Vagina (tissue), 2 donors: ENCODE measurements around the gene OR10J4. TPM values are rescaled to one million over a fixed set of nuclear protein-coding genes. Genes with fewer than 3 reads are reported as not detected.
"Not testable (repeated sequence)": the region's sequence is repeated elsewhere in the genome, so short reads cannot be mapped to it uniquely, and the experiment has no call there.

Source experiments
- DNase-seq, 2 donors: peaks; one replicate each; pipeline ENCODE4 v3.0.0-alpha.2; 2017; ENCODE audit errors: extremely low spot score in 2 of 2
- H3K27ac ChIP-seq: fragments of 200-600 bp; sonication (generic); one replicate; pipeline ENCODE4 v1.5.1; 2019
- H3K27me3 ChIP-seq: fragments of 200-600 bp; sonication (generic); one replicate; pipeline ENCODE4 v1.5.1; 2019
- H3K36me3 ChIP-seq, 2 donors: fragments of 200-600 bp; sonication (generic); one replicate each; pipeline ENCODE4 v1.5.1; 2017 to 2019
- H3K4me1 ChIP-seq: fragments of 200-600 bp; sonication (generic); one replicate; pipeline ENCODE4 v1.5.1; 2019
- H3K4me3 ChIP-seq, 2 donors: fragments of 200-600 bp; sonication (generic); 1 replicate in 1 of 2; 2 replicates in 1 of 2; pipeline ENCODE4 v1.5.1; 2016 to 2019
- H3K9me3 ChIP-seq: fragments of 200-600 bp; sonication (generic); one replicate; pipeline ENCODE4 v1.5.1; 2019
- CTCF ChIP-seq, 3 experiments: fragments of 450-650 bp in 2 of 3; fragments of 200-600 bp in 1 of 3; sonication (generic) in 1 of 3; IDR thresholded peaks; one replicate each; pipeline ENCODE4 v1.5.1; 2017 to 2019; ENCODE audit warnings: antibody characterized with exemption in 3 of 3, mild to moderate bottlenecking in 2 of 3, moderate library complexity in 2 of 3
- POLR2A ChIP-seq, 2 donors: fragments of 450-650 bp; IDR thresholded peaks; one replicate each; pipeline ENCODE4 v1.6.1; 2017; ENCODE audit warnings: antibody characterized with exemption in 2 of 2, mild to moderate bottlenecking in 2 of 2, moderate library complexity in 2 of 2
- POLR2AphosphoS5 ChIP-seq, 2 donors: sonication (generic); formaldehyde crosslinking; IDR thresholded peaks; one replicate each; pipeline ENCODE4 v1.9.0; 2017; ENCODE audit warnings: antibody characterized with exemption in 2 of 2, mild to moderate bottlenecking in 2 of 2, low read depth in 1 of 2; ENCODE audit not compliant: insufficient read depth in 1 of 2
- intact Hi-C: fragments of 100-400 bp; cut with DNase I; formaldehyde crosslinking; loops from one replicate; pipeline ENCODE4 v1.15.1; 2023
- total RNA-seq: library from RNA; depleted of rRNA; stranded (reverse); fragments of >200 nt; gene quantifications from one replicate; pipeline ENCODE4 v1.2.3, GENCODE V29; 2016

OR10J4 gene
- total RNA-seq, 1 donor from 2014 or later, result not detected

GRCh38 chr1:159441360-159441759 is 9.4 kb downstream of the OR10J4 start:
- Histone ChIP-seq H3K27ac (no peak overlapping the region), H3K9me3 (no peaks in the 10 kb centered on the region), H3K4me1 (no peaks in the 10 kb centered on the region), H3K36me3 (no peaks in the 10 kb centered on the region), H3K4me3 (no peak overlapping the region), H3K27me3 (no peaks in the 10 kb centered on the region)
- no peak for TF ChIP-seq POLR2A (IDR thresholded peaks at IDR 0.05)
- TF ChIP-seq POLR2AphosphoS5 (IDR thresholded peaks at IDR 0.05; ENCODE audit: insufficient read depth in 1 of 2, low read depth in 1 of 2), result no peak
- no peak for TF ChIP-seq CTCF (IDR thresholded peaks at IDR 0.05)
- intact Hi-C loops, result no loop called here
- DNase-seq, result no peak

- TF ChIP-seq POLR2AphosphoS5 (IDR thresholded peaks at IDR 0.05; ENCODE audit: insufficient read depth in 1 of 2, low read depth in 1 of 2) (no peak), POLR2A (IDR thresholded peaks at IDR 0.05) (no peak), CTCF (IDR thresholded peaks at IDR 0.05) (no peak)
- Histone ChIP-seq H3K9me3 (no peaks in the 10 kb centered on the region), H3K27me3 (no peaks in the 10 kb centered on the region)
These were observed 10.4 kb downstream of the OR10J4 start for GRCh38 chr1:159442428-159442827.

GRCh38 chr1:159443066-159443750 is 11.2 kb downstream of the OR10J4 start:
- no peaks in the 10 kb centered on the region for H3K36me3 ChIP-seq
- H3K27me3 ChIP-seq, result no peaks in the 10 kb centered on the region
- TF ChIP-seq CTCF (IDR thresholded peaks at IDR 0.05), result no peak
- TF ChIP-seq POLR2AphosphoS5 (IDR thresholded peaks at IDR 0.05; ENCODE audit: insufficient read depth in 1 of 2, low read depth in 1 of 2), result no peak
- no peak for TF ChIP-seq POLR2A (IDR thresholded peaks at IDR 0.05)
- no peak for DNase-seq
- H3K9me3 ChIP-seq, result no peaks in the 10 kb centered on the region
- H3K4me1 ChIP-seq, result no peaks in the 10 kb centered on the region
- no peak overlapping the region for H3K4me3 ChIP-seq
- H3K27ac ChIP-seq, result no peak overlapping the region
- intact Hi-C loops, result no loop called here

More at GRCh38 chr1:159442428-159442827, 10.4 kb downstream of the OR10J4 start:
- intact Hi-C loops, result no loop called here
- Histone ChIP-seq H3K4me1 (no peaks in the 10 kb centered on the region), H3K4me3 (no peak overlapping the region), H3K27ac (no peak overlapping the region), H3K36me3 (no peaks in the 10 kb centered on the region)
- DNase-seq, result no peak

- intact Hi-C loops, result no loop called here
- no peak for TF ChIP-seq POLR2AphosphoS5 (IDR thresholded peaks at IDR 0.05; ENCODE audit: insufficient read depth in 1 of 2, low read depth in 1 of 2)
- no peak for TF ChIP-seq POLR2A (IDR thresholded peaks at IDR 0.05)
- H3K36me3 ChIP-seq, result no peaks in the 10 kb centered on the region
- no peaks in the 10 kb centered on the region for H3K9me3 ChIP-seq
- H3K27ac ChIP-seq, result no peak overlapping the region
- H3K27me3 ChIP-seq, result no peaks in the 10 kb centered on the region
- DNase-seq, result no peak
- no peaks in the 10 kb centered on the region for H3K4me1 ChIP-seq
- H3K4me3 ChIP-seq, result no peak overlapping the region
These were observed 12.5 kb downstream of the OR10J4 start for GRCh38 chr1:159444511-159444910.

GRCh38 chr1:159448181-159448580 is 16.2 kb downstream of the OR10J4 start:
- DNase-seq, result no peak
- H3K4me1 ChIP-seq, result no peaks in the 10 kb centered on the region
- intact Hi-C loops, result no loop called here
- TF ChIP-seq POLR2AphosphoS5 (IDR thresholded peaks at IDR 0.05; ENCODE audit: insufficient read depth in 1 of 2, low read depth in 1 of 2), result no peak
- TF ChIP-seq POLR2A (IDR thresholded peaks at IDR 0.05), result no peak
- no peak for TF ChIP-seq CTCF (IDR thresholded peaks at IDR 0.05)
- H3K4me3 ChIP-seq, result no peak overlapping the region
- no peak overlapping the region for H3K27ac ChIP-seq
- no peaks in the 10 kb centered on the region for H3K27me3 ChIP-seq
- H3K36me3 ChIP-seq, result no peaks in the 10 kb centered on the region
- H3K9me3 ChIP-seq, result no peaks in the 10 kb centered on the region

- H3K27ac ChIP-seq, H3K36me3 ChIP-seq, H3K4me3 ChIP-seq, intact Hi-C loops, H3K27me3 ChIP-seq, DNase-seq, H3K9me3 ChIP-seq, H3K4me1 ChIP-seq: not testable (repeated sequence)
These were observed 17.6 kb downstream of the OR10J4 start for GRCh38 chr1:159449605-159450004.
